Activated naive CD8-positive, alpha-beta T cell treated with anti-CD3 and anti-CD28 coated beads, Interleukin-2, amount 50 U/mL, for 16 hours (primary cell): ENCODE results near the gene GYS2.

Experiments
- DNase-seq: peaks from one replicate; pipeline ENCODE4 v3.0.0-alpha.2; 2020; ENCODE audit warnings: low read depth, low spot score

The GYS2 gene

DNA sequence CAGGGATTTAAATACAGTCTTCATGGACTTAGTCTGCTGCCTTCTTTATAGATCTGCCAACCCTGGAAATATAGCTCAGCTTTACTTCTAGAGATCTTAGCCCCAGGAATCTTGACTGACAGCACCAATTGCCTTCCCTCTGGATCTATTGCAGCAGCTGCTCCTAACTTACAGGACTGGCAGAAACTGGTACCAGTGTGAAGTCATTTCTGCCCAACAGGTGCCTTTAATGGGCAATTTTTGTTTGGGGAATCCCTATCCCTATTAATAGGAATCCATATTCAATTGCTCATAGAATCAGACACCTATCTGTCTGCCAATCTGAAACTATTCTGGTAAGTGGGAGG, 51.3 kb downstream of the GYS2 start:
- DNase-seq, result no peak

DNA sequence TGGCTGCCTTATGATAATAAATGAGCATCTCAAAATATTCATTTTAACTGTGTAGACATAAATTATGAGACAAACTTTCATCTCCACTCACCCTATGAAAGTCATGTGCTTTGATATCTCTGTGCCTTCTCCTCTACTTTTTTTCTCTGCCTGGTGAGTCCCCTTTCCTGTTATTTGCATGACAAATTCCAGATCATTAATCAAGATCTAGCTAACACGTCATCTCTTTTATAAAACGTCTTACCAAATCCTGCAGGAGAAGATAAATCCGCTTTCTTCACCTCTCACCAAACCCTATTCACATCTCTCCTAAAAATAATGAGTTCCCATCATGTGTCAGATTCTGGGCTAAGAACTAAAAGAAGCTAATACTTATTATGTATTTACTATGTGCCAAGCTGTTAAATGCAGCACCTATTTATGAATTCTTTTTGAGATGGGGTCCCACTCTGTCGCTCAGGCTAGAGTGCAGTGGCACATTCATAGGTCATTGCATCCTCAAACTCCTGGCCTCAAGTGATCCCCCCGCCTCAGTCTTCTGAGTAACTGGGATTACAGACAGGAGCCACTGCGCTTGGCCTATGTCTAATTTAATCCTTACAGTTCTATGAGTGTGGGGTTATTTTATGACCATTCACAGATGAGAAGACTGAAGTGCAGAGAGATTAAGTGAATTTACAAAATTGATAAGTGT, 51.9 kb downstream of the GYS2 start:
- no peak for DNase-seq

GRCh38 chr12:21551841-21552465, 52.7 kb downstream of the GYS2 start:
- DNase-seq, result no peak

GRCh38 chr12:21547437-21547836, 57.2 kb downstream of the GYS2 start:
- DNase-seq, result no peak

DNA sequence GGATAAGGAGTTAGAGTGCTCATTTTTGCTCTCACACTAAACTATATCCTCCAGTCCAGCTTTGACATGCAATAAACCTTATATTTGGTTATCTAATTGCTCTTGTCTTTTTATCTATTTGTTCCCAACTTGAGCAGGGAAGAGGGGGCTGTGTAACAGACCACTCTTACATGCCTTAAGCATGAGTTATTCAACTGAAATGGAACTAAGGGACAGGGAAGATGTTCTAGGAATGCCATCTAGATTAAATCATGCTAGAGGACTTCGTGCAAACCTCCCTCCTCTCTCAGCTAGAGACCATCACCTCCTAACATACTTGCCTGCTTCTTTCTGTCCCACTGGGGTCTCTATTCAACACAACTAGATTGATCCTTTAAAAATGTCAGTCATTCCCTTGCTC, 57.9 kb downstream of the GYS2 start:
- DNase-seq, result no peak

- no peak for DNase-seq
Observed at GRCh38 chr12:21545557-21545956, 59.1 kb downstream of the GYS2 start.

DNA sequence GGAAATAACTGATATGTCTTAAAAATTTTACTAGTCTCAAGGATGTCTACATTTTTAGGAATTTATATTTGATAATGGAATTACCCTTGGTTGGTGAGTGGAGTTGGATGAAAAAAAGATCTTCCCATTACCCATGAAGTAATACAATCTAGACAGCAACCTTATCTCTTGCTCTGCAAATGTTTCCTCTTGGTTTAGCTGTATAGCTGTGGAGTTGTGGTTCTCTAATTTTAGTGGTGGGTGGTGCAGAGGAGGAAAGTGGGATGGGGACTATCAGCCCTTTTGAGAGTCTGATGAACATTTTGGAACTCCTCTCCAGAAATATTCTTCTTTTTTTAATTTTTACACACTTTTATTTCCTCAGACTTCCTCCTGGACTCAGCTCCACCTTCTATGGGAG, 61.5 kb downstream of the GYS2 start:
- no peak for DNase-seq

DNA sequence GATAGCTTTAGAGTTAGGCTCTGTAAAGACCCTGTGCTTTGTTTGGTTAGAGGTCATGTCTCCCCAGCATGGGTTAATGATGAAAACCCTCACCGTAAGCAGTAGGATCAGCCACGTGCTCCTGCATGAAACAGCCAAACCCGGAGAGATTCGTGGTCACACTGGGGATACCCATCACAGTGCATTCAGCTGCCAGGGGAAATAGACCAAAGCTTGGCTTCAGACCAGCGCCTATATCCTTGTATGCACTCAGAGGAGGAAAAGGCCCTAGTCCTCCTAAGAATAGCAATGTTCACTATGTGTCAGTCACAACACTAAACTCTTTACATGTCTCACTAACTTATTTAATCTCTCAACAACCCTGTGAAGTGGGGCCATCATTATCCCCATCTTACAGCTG, 62.2 kb downstream of the GYS2 start:
- DNase-seq, result no peak

DNA sequence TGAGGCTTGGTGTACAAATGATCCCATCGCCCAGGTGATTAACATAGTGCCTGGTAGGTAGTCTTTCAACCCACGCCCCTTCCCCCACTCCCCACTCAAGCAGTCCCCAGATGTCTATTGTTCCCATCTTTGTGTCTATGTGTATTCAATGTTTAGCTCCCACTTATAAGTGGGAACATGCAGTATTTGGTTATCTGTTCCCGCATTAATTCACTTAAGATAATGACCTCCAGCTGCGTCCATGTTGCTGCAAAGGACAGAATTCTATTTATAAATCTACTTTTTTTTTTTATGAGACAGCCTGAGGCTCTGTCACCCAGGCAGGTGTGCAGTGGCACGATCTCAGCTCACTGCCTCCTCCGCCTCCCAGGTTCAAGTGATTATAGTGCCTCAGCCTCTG, 62.9 kb downstream of the GYS2 start:
- DNase-seq, result no peak

- no peak for DNase-seq
Observed at GRCh38 chr12:21539797-21540196, 64.8 kb downstream of the GYS2 start.

DNA sequence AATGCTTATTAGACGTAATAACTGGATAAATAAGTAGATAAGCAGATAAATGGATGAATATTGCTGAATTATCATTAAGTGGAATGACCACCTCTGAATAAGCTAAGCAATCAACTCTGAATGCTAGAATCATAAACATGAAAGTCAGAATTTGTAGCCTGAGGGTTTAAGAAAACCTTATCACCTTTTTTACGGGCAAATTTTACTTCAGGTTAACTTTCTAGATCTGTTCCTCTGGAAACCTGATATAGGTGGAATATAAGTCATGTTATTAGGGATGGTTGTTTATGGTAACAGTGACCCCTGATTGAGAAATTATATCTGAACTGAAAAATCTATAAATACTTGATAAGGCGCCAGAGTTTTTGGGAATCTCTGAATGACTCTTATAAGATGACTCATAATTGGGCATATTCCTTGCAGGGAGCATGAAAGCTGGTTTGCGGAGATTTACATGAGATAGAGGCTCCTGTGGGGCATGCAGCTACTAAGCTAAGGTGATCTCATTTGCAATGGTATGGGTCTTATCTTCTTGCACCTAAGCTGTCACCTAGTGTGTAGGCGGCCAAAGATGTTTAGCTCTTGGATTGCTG, 66.5 kb downstream of the GYS2 start:
- DNase-seq, result no peak

DNA sequence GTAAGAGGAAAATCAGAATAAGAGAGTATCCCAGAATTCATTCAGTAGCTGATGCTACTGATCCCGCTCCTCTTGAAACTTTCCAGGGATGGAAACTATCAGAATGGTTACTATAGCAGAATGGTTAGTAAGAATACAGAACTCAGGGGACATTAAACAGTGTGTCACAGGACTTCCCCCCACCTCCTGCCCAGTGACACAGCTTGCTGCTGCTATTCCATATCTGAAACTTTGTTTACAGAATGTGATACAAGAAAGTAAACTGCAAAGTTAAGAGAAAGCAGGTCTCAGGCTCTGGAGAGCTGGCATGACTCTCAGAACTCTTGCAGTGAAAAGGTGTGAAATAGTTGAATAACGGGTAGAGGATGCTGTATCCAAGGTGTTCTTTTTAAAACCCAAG, 75.2 kb downstream of the GYS2 start:
- DNase-seq, result no peak

GRCh38 chr12:21528953-21529352, 75.7 kb downstream of the GYS2 start:
- DNase-seq, result no peak

DNA sequence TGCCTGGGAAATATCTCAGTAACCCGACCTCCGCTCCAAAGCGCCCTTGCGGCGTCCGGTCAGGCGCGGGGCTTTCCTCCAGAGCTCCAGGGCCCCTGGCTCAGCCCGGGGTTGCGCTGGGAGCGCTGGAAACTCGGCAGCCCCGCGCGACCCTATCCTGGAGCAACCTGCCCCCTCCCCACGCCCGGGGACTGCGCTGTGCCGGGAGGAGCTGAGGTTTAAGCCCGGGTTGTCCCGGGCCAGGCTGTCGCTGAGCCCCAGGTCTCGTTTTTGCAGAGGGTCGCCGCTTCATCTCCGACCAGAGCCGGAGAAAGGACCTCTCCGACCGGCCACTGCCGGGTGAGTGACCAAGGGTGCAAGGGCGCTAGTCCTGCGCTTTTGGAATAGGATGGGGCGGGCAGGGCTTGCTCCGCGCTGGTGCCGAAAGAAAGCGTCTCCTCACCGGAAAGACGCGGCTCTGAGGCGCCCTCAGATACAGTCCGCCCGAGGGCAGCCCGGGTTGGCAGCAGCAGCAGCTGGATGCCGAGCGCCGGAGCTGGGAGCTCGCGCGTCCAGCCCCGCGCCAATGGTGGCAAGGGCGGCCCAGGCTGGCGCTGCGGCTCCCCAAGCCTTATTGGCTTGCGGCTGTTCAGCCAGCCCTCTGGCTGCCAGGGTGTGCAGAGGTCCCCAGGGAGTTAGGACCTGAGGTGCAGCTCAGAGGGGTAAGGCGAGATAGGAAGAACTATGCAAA, 77.0 kb downstream of the GYS2 start:
- peak; percentile 18 for DNase-seq

DNA sequence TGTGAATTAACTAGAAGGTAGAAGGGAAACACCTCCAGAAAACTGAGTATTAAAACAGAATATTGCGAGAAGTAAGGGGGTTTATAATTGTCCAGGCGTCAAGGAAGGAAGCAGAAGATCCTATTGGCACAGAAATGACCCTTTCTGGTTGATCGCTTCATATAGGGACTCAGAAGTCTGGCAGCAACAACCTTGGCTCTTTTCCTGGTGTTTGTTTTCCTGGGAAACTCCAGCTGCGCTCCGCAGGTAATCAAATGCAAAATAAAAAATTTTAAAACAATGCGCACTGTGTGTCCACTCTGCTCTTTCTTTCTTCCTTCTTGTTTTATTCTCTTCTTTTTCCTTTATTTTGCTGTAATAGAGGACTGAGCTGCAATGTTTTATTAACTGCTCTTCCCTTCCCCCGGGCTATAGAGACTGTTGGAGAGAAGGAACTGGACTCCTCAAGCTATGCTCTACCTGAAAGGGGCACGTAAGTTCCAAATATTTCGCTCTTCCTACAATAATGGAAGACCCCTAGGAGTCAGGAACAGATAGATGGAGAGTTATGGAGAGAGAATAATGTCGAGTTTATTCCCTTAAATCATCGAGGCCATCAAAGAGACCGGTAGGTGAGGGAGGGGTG, 77.8 kb downstream of the GYS2 start:
- no peak for DNase-seq

DNA sequence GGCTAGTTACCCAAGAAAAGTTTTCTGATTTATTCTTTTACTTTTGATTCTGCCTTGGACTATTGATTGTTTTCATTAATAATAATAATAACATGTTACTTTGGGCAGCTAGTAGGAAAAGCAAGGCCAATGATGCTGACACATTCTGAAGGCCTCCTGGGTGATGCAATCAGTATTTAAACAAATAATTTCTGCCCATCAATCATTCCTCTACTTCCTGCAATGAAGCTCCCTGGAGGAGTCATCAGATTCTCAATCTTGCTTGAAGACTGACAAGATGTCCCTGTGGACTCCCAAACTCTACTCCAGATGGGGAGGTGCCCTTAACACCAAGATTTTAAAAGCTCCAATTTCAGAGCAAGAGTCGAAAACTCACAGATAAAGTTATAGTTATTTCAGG, 78.6 kb downstream of the GYS2 start, which contains the start of gene SPX:
TSS of gene SPX (plus strand) at position 244 of the 400 bp plus-strand sequence. CDS start 177 bp downstream, outside the sequence.
- no peak for DNase-seq

DNA sequence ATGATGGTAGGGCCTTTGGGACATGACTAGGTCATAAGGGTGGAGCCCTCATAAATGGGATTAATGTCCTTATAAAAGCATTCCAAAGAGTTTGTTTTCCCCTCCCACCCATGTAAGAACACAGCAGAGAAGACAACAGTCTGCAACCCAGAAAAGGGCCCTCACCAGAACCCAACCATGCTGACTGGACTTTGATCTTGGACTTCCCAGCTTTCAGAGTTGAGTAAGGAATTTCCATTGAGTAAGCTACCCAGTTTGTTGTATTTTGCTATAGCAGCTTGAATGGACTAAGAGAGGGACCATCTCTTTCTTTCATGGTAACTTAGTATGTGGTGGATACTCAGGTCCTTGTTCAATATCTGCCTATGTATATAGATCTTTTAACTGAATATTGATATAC, 81.5 kb downstream of the GYS2 start:
- DNase-seq, result no peak

DNA sequence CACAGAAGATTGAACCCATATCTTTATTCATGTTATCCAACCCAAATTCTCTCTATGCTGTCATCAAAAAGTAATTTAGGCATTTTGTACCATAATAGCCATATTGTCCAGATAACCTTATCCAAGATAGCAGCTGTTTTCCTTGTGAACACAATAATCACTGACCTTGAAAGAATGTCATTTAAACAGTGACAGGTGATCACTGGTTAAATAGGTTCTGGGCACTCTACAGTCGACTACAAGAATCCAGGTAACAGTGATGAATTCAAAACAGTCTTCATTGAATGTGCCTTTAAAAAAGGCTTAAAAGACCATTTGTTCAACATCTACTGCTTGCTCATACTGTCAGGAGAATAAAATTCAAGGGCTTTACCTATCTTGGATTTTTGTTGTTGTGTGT, 83.1 kb downstream of the GYS2 start:
- DNase-seq, result no peak

DNA sequence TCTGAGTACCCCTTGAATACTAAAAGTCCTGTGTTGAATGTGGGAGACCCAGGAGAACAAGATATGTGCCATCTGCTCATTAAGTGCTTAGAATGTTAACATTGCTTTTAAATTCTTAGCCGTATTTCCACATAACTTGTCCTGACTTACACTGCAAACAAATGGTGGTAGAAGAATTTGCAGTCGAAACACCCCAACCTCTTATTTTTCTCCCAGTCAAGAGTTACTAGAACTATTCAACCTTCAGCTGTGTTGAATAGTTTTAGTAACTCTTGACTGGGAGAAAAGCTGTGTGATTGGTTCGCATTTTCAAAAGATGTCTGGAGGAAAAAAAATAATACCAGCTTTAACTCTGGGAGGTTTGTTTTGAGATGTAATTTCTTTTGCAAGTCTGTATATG, 86.2 kb downstream of the GYS2 start:
- no peak for DNase-seq

DNA sequence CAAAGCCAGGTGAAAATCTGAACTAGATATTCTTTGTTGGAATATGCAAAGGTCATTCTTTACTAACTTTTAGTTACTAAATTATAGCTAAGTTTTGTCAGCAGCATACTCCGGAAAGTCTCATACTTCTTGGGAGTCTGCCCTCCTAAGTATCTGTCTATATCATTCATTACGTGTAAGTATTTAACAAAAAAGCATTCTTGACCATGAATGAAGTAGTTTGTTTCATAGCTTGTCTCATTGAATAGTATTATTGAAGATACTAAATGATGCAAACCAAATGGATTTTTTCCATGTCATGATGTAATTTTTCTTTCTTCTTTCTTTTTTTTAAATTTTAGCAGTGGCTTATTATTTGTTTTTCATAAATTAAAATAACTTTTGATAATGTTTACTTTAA, 88.4 kb downstream of the GYS2 start:
- DNase-seq, result no peak

DNA sequence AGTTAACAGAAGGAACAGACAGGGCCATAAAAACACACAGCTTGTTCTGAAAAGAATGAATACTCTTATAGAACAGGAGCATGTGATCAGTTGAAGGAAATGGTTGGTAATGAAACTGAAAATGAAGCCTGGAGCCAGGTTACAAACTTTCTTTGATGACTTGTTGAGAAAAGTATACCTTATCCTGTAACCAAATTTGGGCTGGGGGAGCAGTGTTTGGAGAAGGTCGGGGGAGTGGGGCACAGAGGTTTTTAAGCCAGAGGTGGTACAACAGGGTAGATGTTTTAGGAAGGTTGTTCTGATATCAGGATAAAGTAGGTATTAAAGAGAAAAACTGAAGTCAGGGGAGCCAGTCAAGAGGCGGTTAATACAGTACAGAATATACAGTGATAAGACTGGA, 94.9 kb downstream of the GYS2 start:
- no peak for DNase-seq

DNA sequence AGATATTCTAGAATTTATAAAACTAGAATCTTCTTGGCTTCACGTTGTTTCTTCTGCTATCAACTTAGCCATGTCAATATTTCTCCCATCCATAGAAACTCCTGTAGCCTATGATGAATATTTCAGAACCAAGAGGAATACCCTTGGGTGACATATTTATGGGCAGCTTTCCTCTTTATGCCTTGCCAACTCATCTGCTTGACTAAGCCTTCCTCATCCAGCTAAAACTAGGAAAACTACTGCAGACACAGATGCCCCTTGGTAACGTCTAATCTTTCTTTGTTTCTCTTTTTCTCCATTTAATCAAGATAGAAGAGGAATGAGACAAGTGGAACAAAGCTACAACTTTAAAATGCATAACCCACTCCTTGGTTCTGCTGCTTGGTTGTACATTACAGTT, 96.8 kb downstream of the GYS2 start:
- DNase-seq, result no peak
